K562 (cell line): Measurements from ENCODE around the gene COL21A1. TPM values are rescaled to one million over a fixed set of nuclear protein-coding genes. Genes with fewer than 3 reads are reported as not detected.

Source experiments
- BHLHE40 ChIP-seq: IDR thresholded peaks from 2 replicates; pipeline ENCODE4 v1.6.1; 2011; ENCODE audit warnings: low read length, improper control_type of control experiment
- CUX1 ChIP-seq: fragments of 200-800 bp; sonication (Bioruptor generic); IDR thresholded peaks from 2 replicates; pipeline ENCODE4 v1.6.1; 2016; ENCODE audit warnings: missing genetic modification characterization, missing compliant biosample characterization
- DPF2 ChIP-seq: fragments of 450-650 bp; IDR thresholded peaks from 2 replicates; pipeline ENCODE4 v1.6.1; 2016
- ELF1 ChIP-seq: fragments of 200-800 bp; sonication (Bioruptor generic); IDR thresholded peaks from 2 replicates; pipeline ENCODE4 v1.6.1; 2016; ENCODE audit warnings: missing genetic modification characterization, missing compliant biosample characterization
- HEY1 ChIP-seq: fragments of 250-450 bp; sonication (Bioruptor Pico); IDR thresholded peaks from 2 replicates; pipeline ENCODE4 v1.5.0; 2020; ENCODE audit warnings: mild to moderate bottlenecking, moderate library complexity, borderline replicate concordance
- KDM2B ChIP-seq: fragments of 250-450 bp; sonication (Bioruptor Pico); IDR thresholded peaks from 2 replicates; pipeline ENCODE4 v1.8.0; 2021; ENCODE audit warnings: mild to moderate bottlenecking, moderate library complexity
- SMAD1 ChIP-seq: fragments of 150-350 bp; IDR thresholded peaks from 2 replicates; pipeline ENCODE4 v1.6.1; 2014; ENCODE audit warnings: low read length, low read depth; ENCODE audit not compliant: partially characterized antibody
- ZFP36 ChIP-seq: fragments of 150-350 bp; IDR thresholded peaks from 2 replicates; pipeline ENCODE4 v1.6.1; 2018; ENCODE audit warnings: low read length, low read depth; ENCODE audit not compliant: partially characterized antibody
- ZNF134 ChIP-seq: fragments of 250-450 bp; sonication (Bioruptor Pico); conservative IDR thresholded peaks from 2 replicates; pipeline ENCODE4 v1.4.0; 2020
- polyA plus RNA-seq, 8 experiments: library from polyadenylated mRNA; depleted of rRNA in 4 of 8; stranded (reverse) in 5 of 8; unstranded in 3 of 8; fragments of >200 nt; fragmentation: Nextera tagmentation in 2 of 8; fragmentation: Illumina TruSeq in 1 of 8; extraction: Ambion mirVana in 2 of 8; extraction: Trizol in 1 of 8; gene quantifications; 2 replicates each; pipeline versions ENCODE4 v1.2.1 to v1.2.3, GENCODE V29; 2011 to 2014; ENCODE audit warnings: inconsistent platforms in 1 of 8, missing spikeins in 1 of 8
- total RNA-seq, 7 experiments: library from RNA; depleted of rRNA in 6 of 7; stranded (reverse); fragments of >200 nt in 6 of 7; fragmentation: Illumina TruSeq in 2 of 7; extraction: Trizol in 2 of 7; gene quantifications; 2 replicates each; pipeline versions ENCODE4 v1.2.1 to v1.2.3, GENCODE V29; 2011 to 2021; ENCODE audit warnings: low replicate concordance in 1 of 7

Gene COL21A1
- total and polyA plus RNA-seq, 9 of the 15 experiments (the other 6 are each of a cell fraction or from before 2014, with no cell fraction given) = 0.03 to 0.76 (median 0.25) TPM

DNA sequence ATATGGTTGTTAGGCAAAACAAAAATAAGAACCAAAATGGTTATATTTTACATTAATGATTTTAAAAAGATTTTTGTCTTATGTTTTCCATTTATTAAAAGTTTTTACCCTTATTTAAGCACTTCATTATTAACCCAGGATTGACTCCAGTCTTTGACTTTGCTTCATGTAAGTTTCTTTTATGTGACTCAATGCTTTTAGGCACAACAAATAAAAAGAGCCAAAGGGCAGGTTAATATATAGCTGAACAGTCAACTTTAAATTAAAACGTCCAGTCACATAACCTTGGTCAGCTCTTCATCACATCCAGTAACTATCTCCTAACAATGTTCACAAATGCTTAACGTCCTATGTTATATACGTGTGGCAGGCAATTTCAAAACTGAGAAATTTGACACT is 32.7 kb downstream of the COL21A1 start (continued):
- no peak for TF ChIP-seq KDM2B (CRISPR knock-in tag)
- TF ChIP-seq ZFP36 = no peak
- no peak for TF ChIP-seq DPF2
- TF ChIP-seq BHLHE40 = no peak
- no peak for TF ChIP-seq SMAD1
- no peak for TF ChIP-seq HEY1
- TF ChIP-seq CUX1 = no peak
- no peak for TF ChIP-seq ZNF134 (CRISPR knock-in tag)
- no peak for TF ChIP-seq ELF1
